ENCODE data around the gene ADAMTS6.
"Not testable (repeated sequence)": the region's sequence is repeated elsewhere in the genome, so short reads cannot be mapped to it uniquely, and the experiment has no call there.

Gene ADAMTS6

GRCh38 chr5:65364907-65365306, 116.8 kb downstream of the ADAMTS6 start:
- DNase-seq: no peak

- DNase-seq: no peak
Observed at GRCh38 chr5:65363499-65363898, 118.2 kb downstream of the ADAMTS6 start.

- no peak for DNase-seq
Observed at GRCh38 chr5:65359981-65360380, 121.7 kb downstream of the ADAMTS6 start.

GRCh38 chr5:65359569-65359968, 122.2 kb downstream of the ADAMTS6 start:
- no peak for DNase-seq

- DNase-seq: no peak
Observed at GRCh38 chr5:65356274-65356673, 125.4 kb downstream of the ADAMTS6 start.

- no peak for DNase-seq
Observed at GRCh38 chr5:65355301-65355700, 126.4 kb downstream of the ADAMTS6 start.

- no peak for DNase-seq
Observed at GRCh38 chr5:65341835-65342234, 139.9 kb downstream of the ADAMTS6 start.

GRCh38 chr5:65338606-65339151, 143.0 kb downstream of the ADAMTS6 start:
- no peak for DNase-seq

- DNase-seq: no peak
Observed at GRCh38 chr5:65334077-65334476, 147.6 kb downstream of the ADAMTS6 start.

- no peak for DNase-seq
Observed at GRCh38 chr5:65332591-65332990, 149.1 kb downstream of the ADAMTS6 start.

GRCh38 chr5:65329266-65329665, 152.5 kb downstream of the ADAMTS6 start:
- DNase-seq: no peak

GRCh38 chr5:65327582-65327981, 154.1 kb downstream of the ADAMTS6 start:
- no peak for DNase-seq

- DNase-seq: no peak
Observed at GRCh38 chr5:65326922-65327321, 154.8 kb downstream of the ADAMTS6 start.

- DNase-seq: no peak
Observed at GRCh38 chr5:65324226-65324625, 157.5 kb downstream of the ADAMTS6 start.

GRCh38 chr5:65320704-65321103, 161.0 kb downstream of the ADAMTS6 start:
- not testable (repeated sequence) for DNase-seq

GRCh38 chr5:65320250-65320649, 161.5 kb downstream of the ADAMTS6 start:
- DNase-seq: no peak

GRCh38 chr5:65307931-65308330, 173.8 kb downstream of the ADAMTS6 start:
- DNase-seq: no peak

- no peak for DNase-seq
Observed at GRCh38 chr5:65307088-65307487, 174.6 kb downstream of the ADAMTS6 start.

GRCh38 chr5:65305913-65306312, 175.8 kb downstream of the ADAMTS6 start:
- DNase-seq: no peak

GRCh38 chr5:65299861-65300260, 181.9 kb downstream of the ADAMTS6 start:
- DNase-seq: no peak

- no peak for DNase-seq
Observed at GRCh38 chr5:65296067-65296466, 185.7 kb downstream of the ADAMTS6 start.

- no peak for DNase-seq
Observed at GRCh38 chr5:65292196-65292595, 189.5 kb downstream of the ADAMTS6 start.

- DNase-seq: no peak
Observed at GRCh38 chr5:65290677-65291076, 191.0 kb downstream of the ADAMTS6 start.

- DNase-seq: no peak
Observed at GRCh38 chr5:65288657-65289056, 193.1 kb downstream of the ADAMTS6 start.

GRCh38 chr5:65279603-65280002, 202.1 kb downstream of the ADAMTS6 start:
- DNase-seq: no peak
